ENCODE data around the gene KCNK7.

Gene KCNK7

DNA sequence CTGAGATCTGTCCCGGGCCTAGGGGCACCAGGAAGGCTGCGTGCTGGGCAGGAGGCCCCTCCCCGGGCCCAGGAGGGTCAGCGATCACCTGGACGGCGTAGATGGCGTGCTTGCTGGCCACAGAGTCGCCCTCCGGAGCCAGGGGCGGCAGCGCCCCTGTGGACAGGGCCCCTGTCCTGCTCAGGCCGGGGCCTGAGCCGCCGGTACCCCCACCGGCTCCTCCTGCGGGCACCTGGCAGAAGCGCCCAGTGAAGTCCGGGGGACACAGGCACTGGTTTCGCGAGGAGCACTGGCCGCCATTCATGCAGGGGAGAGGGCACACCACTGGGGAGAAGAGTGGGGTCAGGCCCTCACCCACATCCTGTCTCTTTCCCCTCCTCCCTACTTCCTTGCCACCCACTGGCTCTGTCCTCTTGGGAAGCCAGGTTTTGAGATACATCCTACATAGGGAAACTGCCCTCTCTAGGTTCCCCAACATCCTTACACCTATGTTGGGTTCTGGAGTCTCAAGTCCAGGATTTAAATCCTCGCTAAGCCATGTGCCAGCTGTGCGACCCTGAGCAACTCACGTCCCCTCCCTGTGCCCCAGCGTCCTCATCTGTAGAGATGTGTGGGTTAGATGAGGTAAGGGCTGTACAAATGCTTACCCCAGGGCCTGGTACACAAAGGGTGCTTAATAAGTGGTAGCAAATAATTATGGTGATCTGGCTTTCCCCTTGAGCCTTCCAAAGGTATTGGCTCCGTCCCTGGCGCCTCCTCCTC, 41.4 kb downstream of the KCNK7 start:
- no peak for DNase-seq

DNA sequence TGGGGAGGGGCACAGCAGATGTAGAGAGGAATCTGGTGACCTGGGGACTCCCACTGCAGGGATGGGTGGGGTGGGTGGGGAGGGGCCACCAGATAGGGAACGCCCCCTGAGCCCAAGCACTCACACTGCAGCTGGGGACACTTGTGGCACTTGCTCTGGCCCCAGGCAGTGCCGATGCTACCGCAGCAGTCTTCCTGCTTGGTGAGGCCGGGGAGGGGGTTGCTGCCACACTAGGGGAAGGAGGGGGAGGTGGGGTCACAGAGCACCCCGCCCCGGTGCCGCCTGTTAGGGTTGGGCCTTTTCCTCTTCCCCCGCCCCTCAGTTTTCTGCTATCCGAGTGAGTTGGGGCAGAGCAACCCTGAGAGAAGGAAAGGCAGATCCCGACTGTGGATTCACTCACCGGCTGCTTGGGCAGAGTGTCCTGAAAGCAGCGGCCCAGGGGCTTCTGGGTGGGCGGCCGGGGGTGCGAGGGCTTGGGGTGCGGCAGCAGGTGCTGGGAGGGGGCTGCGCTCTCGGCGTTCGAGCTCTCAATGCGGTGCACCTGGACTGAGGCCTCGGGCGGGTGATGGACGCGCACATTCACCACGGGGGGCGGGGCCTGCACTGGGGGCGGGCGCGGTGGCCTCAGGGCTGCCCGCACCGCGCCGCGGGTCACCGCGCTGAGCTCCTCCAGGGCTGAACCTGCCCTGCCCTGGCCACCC, 42.1 kb downstream of the KCNK7 start:
- peak; percentile 67 for DNase-seq

DNA sequence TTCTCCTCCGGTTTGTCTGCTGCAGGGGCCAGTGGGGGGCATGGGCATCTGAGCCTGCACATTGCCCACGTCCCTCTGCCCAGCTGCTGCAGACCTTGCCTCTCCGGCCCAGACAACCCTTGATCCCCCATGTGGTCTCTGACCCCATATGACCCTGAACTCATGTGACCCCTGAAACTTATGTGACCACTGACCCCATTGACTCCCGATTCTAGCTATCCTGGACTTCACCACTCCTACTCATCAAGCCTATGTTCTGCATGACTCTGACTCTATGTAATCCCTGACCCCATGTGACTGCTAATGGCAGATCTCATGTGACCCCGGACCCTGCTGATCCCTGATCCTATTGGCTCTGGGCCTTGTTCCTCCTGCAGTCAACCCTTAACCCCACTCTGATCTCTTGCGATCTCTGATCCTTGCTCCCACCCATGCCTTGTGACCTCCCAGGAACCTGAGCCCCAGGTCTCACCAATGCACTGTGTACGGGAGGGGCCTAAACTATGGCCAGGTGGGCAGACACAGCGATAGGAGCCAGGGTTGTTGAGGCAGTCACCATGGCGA, 43.1 kb downstream of the KCNK7 start:
- no peak for DNase-seq

DNA sequence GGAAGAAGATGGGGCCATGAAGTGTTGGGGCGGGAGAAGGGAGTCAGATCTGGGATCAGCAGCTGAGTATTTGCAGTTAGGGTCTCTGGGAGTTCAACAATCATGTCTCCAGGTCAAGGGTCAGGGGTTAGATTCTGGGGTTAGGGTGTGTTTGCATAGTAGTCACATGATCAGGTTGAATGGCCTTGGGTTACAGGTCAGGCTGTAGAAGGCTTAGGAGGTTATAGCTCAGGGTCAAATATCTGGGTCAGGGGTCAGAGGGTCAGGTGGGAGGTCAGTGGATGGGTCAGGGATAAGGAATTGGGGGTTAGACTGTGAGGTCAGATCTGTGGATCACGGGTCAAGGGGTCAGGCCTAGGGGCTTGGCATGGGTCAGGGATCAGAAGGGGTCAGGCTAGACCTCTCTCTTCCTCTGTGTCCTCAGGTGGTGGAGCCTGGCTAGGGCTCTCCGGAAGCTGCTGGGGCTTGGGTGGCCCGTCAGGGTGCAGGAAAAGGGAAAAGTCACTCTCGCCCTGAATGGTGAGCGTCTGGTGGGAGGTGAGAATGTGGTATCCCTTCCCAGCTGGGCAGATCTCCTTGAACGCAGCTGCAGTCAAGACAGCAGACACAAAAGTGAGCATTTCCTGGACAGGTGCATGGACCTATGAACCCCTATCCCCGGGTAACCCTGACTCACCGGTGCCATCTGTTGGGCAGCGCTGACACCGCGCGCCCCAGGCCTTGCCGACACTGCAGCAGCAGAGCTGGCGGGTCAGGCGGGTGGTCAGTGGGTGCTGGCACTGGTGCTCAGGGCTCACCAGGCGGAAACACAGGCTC, 43.8 kb downstream of the KCNK7 start:
- peak; percentile 52 for DNase-seq

DNA sequence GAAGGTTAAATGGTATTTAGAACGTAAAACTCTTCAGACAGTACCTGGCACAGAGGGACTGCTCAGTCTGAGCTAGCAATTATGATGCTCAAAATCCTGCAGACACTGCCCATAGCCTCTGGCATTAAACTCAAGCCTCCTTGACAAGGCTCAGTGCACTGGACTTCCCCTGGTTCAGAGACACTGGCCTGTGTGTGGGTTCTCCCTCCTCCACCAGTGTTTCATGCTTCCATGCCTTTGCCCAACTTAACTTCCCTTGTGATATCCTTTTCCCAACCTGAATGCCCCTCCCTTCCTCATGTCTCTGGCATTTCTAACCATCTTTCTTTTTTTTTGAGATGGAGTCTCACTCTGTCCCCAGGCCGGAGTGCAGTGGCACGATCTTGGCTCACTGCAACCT, 46.5 kb downstream of the KCNK7 start:
- DNase-seq: no peak

DNA sequence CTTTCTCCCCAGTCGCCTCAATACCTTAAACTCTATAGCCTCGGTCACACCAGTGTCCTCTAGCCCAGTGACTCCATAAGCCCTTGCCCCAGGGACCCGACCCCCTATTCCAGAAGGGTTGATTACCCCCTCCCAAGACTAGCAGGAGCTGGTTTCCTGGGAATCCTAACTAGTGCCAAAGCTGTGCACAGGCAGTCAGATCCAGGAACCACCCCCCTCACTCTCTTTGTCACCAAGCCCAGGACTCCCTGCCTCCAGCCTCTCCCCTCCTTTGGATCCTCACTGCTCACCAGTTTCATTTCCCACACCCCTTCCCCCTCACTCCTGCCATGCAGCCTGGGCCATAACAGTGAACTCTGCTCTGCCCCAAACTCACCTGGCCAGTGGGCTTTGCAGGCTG, 47.2 kb downstream of the KCNK7 start:
- no peak for DNase-seq

DNA sequence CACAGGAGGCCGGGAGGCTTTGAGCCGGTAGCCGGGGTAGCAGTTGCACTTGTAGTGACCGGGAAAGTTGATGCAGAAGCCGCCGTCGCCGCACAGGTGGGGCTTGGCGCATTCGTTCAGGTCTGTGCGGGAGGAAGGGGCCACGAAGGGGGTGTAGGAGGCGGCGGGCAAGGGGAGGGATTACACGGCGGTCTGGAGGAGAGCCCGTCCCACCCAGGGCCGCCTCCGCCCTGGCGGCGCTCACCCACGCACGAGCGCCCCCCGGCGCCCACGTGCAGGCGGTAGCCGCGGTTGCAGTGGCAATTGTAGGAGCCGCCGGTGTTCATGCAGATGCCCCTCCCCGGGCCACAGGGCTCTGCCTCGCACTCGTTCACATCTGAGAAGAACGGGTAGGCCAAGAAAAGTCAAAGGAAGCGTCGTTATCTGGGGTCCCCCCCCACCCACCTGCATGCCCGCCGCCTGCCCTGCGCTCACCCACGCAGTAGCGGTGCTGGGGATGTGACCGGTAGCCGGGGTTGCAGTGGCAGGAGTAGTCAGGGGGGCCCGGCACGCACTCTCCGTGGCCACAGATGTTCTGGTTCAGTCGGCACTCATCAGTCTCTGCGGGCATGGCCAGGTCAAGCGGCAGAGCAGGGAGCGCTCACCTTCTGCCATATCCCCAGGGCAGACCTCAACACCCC, 48.0 kb downstream of the KCNK7 start:
- no peak for DNase-seq

DNA sequence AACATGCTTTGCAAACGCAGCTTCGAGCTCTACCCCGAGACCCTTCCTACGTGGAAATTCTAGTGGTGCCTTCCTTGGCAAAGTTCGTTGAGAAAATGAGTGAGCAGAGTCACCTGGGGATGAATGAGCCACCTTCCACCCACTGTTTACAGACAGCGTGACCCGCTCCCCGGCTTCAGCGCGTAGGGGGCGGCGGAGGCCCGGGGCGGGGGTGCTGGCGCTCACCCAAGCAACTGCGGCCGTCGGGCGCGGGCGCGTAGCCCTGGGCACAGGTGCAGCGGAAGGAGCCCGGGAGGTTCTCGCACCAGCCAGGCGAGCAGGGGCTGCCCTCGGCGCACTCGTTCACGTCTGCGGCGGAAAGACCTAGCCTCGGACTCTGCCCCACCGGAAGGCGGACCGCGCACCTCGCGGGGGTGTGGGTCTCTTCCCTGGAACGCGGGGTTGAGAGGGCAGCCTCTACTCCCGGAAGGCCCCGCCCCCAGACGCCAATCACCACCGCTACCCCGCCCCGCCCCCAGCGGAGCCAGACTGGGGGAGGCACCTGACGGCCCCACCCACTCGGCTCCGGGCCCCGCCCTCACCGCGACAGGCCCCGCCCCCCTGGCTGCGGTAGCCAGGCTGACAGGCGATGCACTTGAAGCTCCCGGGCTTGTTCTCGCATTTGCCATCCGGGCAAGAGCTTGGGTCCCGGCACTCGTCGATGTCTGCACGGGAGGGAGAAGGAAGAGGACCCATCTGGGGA, 49.2 kb downstream of the KCNK7 start:
- DNase-seq: peak; percentile 100

DNA sequence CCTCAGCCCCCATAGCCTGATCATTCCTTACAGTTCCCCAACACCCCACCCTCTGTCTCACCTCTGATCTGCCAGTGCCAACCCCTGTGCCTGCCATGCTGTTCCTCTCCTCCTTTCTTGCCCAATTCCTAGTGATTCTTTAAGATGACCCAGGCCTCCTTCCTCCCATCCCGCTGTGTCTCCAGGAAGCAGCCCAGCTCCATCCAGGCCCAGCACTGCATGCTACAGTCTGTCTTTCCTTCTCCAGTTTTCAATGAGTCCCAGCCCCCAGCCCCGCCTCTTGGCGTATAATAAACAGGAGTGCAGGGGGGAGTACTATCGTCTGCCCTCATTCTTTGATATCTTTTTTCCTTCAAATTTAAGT, 49.8 kb downstream of the KCNK7 start:
- no peak for DNase-seq

All from T-helper 9 cell (primary cell).